ENCODE results near the gene URM1. TPM values are rescaled to one million over a fixed set of nuclear protein-coding genes. Genes with fewer than 3 reads are reported as not detected.

Gene URM1
- polyA plus RNA-seq, 1 donor from 2014 or later: 80.8 TPM

DNA sequence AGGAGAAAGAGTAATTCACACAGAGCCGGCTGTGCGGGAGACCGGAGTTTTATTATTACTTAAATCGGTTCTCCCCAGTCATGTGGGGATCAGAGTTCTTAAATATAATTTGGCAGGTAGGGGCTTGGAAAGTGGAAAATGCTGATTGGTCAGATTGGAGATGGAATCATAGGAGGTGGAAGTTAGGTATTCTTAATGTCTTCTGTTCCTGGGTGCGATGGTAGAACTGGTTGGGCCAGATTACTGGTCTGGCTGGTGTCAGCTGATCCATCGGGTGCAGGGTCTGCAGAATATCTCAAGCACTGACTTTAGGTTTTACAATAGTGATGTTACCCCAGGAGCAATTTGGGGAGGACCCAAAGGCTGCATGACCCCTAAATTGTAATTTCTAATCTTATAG, 44.8 kb downstream of the URM1 start:
- H2AFZ ChIP-seq (ENCODE audit: low read depth, low read length): no peak overlapping the region
- H3F3A ChIP-seq (ENCODE audit: insufficient read depth, low read length, poor library complexity, severe bottlenecking): no peaks in the 10 kb centered on the region
- no peak overlapping the region for H3K4me2 ChIP-seq (ENCODE audit: low read length)
- TF ChIP-seq EP300 (conservative IDR thresholded peaks at IDR 0.05; ENCODE audit: poor library complexity, severe bottlenecking) (no peak), MXI1 (conservative IDR thresholded peaks at IDR 0.05; ENCODE audit: poor library complexity, severe bottlenecking) (no peak), SMC3 (conservative IDR thresholded peaks at IDR 0.05; ENCODE audit: poor library complexity) (no peak), CTCF (IDR thresholded peaks at IDR 0.05; ENCODE audit: poor library complexity, severe bottlenecking) (no peak), EZH2 (IDR thresholded peaks at IDR 0.05; ENCODE audit: borderline replicate concordance, insufficient read depth, low read length, poor library complexity, severe bottlenecking) (no peak), RAD21 (conservative IDR thresholded peaks at IDR 0.05) (no peak), POLR2AphosphoS5 (IDR thresholded peaks at IDR 0.05) (no peak), TAF1 (IDR thresholded peaks at IDR 0.05; ENCODE audit: low read depth) (no peak)
- TF ChIP-seq, protein P1, sequence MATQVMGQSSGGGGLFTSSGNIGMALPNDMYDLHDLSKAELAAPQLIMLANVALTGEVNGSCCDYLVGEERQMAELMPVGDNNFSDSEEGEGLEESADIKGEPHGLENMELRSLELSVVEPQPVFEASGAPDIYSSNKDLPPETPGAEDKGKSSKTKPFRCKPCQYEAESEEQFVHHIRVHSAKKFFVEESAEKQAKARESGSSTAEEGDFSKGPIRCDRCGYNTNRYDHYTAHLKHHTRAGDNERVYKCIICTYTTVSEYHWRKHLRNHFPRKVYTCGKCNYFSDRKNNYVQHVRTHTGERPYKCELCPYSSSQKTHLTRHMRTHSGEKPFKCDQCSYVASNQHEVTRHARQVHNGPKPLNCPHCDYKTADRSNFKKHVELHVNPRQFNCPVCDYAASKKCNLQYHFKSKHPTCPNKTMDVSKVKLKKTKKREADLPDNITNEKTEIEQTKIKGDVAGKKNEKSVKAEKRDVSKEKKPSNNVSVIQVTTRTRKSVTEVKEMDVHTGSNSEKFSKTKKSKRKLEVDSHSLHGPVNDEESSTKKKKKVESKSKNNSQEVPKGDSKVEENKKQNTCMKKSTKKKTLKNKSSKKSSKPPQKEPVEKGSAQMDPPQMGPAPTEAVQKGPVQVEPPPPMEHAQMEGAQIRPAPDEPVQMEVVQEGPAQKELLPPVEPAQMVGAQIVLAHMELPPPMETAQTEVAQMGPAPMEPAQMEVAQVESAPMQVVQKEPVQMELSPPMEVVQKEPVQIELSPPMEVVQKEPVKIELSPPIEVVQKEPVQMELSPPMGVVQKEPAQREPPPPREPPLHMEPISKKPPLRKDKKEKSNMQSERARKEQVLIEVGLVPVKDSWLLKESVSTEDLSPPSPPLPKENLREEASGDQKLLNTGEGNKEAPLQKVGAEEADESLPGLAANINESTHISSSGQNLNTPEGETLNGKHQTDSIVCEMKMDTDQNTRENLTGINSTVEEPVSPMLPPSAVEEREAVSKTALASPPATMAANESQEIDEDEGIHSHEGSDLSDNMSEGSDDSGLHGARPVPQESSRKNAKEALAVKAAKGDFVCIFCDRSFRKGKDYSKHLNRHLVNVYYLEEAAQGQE (IDR thresholded peaks at IDR 0.05; ENCODE audit: borderline replicate concordance): no peak
- no peaks in the 10 kb centered on the region for H4K20me1 ChIP-seq (ENCODE audit: insufficient read depth)
- H3K27ac ChIP-seq (ENCODE audit: low read length): no peak overlapping the region
- H3K9ac ChIP-seq (ENCODE audit: low read length): no peak overlapping the region
- no peaks in the 10 kb centered on the region for H3K79me2 ChIP-seq (replicated peaks; ENCODE audit: insufficient read depth, low read length)
- H3K4me3 ChIP-seq (ENCODE audit: low read length): no peak overlapping the region
- no peaks in the 10 kb centered on the region for H3K36me3 ChIP-seq (ENCODE audit: insufficient read depth, low read length)
- no peaks in the 10 kb centered on the region for H3K9me3 ChIP-seq (ENCODE audit: low read length)
- peaks cover 73% of the 10 kb centered on the region for H3K27me3 ChIP-seq (ENCODE audit: insufficient read depth, low read depth, low read length)
- no peaks in the 10 kb centered on the region for H3K9me2 ChIP-seq (ENCODE audit: insufficient read depth, low read length)

DNA sequence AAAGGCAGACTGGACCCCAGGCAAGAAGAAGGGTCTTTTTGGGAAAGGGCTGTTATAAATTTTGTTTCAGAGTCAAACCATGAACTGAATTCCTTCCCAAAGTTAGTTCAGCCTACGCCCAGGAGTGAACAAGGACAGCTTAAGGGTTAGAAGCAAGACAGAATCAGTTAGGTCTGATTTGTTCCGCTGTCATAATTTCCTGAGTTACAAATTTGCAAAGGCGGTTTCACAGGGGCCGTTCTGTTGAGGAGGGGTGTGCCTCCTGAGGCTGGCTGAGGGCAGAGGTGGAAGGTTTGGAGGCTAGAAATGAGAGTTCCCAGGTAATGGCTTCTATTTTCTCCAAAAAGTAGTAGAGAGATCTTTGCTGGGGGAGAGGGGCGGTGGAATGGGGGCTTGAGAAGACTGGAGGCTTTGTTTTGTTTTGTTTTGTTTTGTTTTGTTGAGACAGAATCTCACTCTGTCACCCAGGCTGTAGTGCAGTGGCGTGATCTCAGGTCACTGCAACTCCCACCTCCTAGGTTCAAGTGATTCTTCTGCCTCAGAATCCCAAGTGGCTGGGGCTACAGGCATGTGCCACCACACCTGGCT, 45.4 kb downstream of the URM1 start:
- Histone ChIP-seq H3K9me3 (ENCODE audit: low read length) (no peaks in the 10 kb centered on the region), H3K9ac (ENCODE audit: low read length) (no peak overlapping the region), H3K4me2 (ENCODE audit: low read length) (no peak overlapping the region), H3F3A (ENCODE audit: insufficient read depth, low read length, poor library complexity, severe bottlenecking) (no peaks in the 10 kb centered on the region), H3K4me3 (ENCODE audit: low read length) (no peak overlapping the region), H4K20me1 (ENCODE audit: insufficient read depth) (no peaks in the 10 kb centered on the region), H3K27me3 (ENCODE audit: insufficient read depth, low read depth, low read length) (peaks cover 73% of the 10 kb centered on the region), H3K36me3 (ENCODE audit: insufficient read depth, low read length) (no peaks in the 10 kb centered on the region), H3K27ac (ENCODE audit: low read length) (no peak overlapping the region), H3K79me2 (replicated peaks; ENCODE audit: insufficient read depth, low read length) (no peaks in the 10 kb centered on the region), H3K9me2 (ENCODE audit: insufficient read depth, low read length) (no peaks in the 10 kb centered on the region), H2AFZ (ENCODE audit: low read depth, low read length) (no peak overlapping the region)
- no peak for TF ChIP-seq POLR2AphosphoS5 (IDR thresholded peaks at IDR 0.05)
- no peak for TF ChIP-seq MXI1 (conservative IDR thresholded peaks at IDR 0.05; ENCODE audit: poor library complexity, severe bottlenecking)
